GM19238 (cell line): Measurements from ENCODE around the gene FAM162A.
A peak's percentile ranks its signal among the peaks of the same experiment; 100 is the strongest.
"Not testable (repeated sequence)": the region's sequence is repeated elsewhere in the genome, so short reads cannot be mapped to it uniquely, and the experiment has no call there.

ENCODE experiments used
- DNase-seq: peaks from one replicate; pipeline ENCODE4 v3.0.0; 2011; ENCODE audit warnings: low spot score; ENCODE audit not compliant: insufficient read length

FAM162A gene

GRCh38 chr3:122383771-122384697 is at the start of gene FAM162A:
Gene FAM162A (plus strand): TSS chr3:122384182. CDS start chr3:122384266, 84 bp downstream.
- DNase-seq, result peak; percentile 82

GRCh38 chr3:122342803-122343202 is 41.2 kb upstream of the FAM162A start:
- DNase-seq, result no peak

- no peak for DNase-seq
These were observed 40.3 kb upstream of the FAM162A start for GRCh38 chr3:122343654-122344053.

GRCh38 chr3:122349171-122349570 is 34.8 kb upstream of the FAM162A start:
- no peak for DNase-seq

GRCh38 chr3:122350814-122351418 is 33.1 kb upstream of the FAM162A start:
- DNase-seq, result no peak

GRCh38 chr3:122351612-122352011 is 32.4 kb upstream of the FAM162A start:
- no peak for DNase-seq

- DNase-seq, result no peak
These were observed 30.8 kb upstream of the FAM162A start for GRCh38 chr3:122353215-122353614.

- no peak for DNase-seq
These were observed 30.0 kb upstream of the FAM162A start for GRCh38 chr3:122353893-122354401.

- DNase-seq, result no peak
These were observed 28.4 kb upstream of the FAM162A start for GRCh38 chr3:122355612-122356011.

- no peak for DNase-seq
These were observed 27.6 kb upstream of the FAM162A start for GRCh38 chr3:122356402-122356801.

- DNase-seq, result no peak
These were observed 25.9 kb upstream of the FAM162A start for GRCh38 chr3:122357828-122358702.

- no peak for DNase-seq
These were observed 25.3 kb upstream of the FAM162A start for GRCh38 chr3:122358703-122359032.

GRCh38 chr3:122362026-122362425 is 22.0 kb upstream of the FAM162A start:
- DNase-seq, result no peak

GRCh38 chr3:122364490-122364889 is 19.5 kb upstream of the FAM162A start:
- DNase-seq, result no peak

GRCh38 chr3:122365073-122365472 is 18.9 kb upstream of the FAM162A start:
- DNase-seq, result no peak

- not testable (repeated sequence) for DNase-seq
These were observed 18.2 kb upstream of the FAM162A start for GRCh38 chr3:122365582-122366378.

- no peak for DNase-seq
These were observed 17.6 kb upstream of the FAM162A start for GRCh38 chr3:122366379-122366749.

- DNase-seq, result no peak
These were observed 9.9 kb upstream of the FAM162A start for GRCh38 chr3:122374034-122374433.

- DNase-seq, result no peak
These were observed 6.0 kb upstream of the FAM162A start for GRCh38 chr3:122377975-122378374.

GRCh38 chr3:122382888-122383666 is 905 bp upstream of the FAM162A start, which contains the start of gene MIX23:
Gene MIX23 (minus strand): TSS chr3:122383231. CDS start chr3:122383224, 7 bp downstream.
- DNase-seq, result peak; percentile 61
